Ecto neural progenitor cell (in vitro differentiated cells): ENCODE measurements around the gene SFTPA2.
"Not testable (repeated sequence)": the region's sequence is repeated elsewhere in the genome, so short reads cannot be mapped to it uniquely, and the experiment has no call there.

Source experiments
- DNase-seq: peaks from one replicate; pipeline ENCODE4 v3.0.0-alpha.2; 2018; ENCODE audit warnings: low spot score

Gene SFTPA2

DNA sequence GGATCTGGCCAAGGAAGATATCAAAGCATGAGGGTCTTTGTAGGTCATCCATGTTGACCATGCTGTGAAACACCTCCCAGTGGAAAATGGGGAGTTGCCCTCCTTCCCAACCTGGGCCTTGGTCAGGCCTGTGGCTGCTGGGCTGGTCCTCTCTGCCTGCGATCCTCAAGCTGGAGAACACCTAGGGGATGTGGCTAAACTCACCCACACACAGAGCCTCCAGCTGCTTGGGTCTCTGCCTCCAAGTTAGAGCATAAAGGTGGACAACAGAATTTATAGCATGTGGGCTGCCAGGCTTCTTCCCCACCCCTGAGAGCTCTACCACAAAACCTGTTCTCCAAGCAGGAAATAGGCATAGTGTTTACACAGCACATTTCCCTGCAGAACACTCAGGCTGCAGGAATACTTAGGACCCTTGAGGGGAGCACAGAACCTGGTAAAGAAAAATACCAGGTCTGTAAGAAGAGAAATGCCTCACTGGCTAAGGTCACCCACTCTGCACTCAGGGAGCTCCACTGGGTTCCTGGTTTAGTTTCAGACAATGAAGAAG lies at the start of gene SFTPA2:
Gene SFTPA2, minus strand, starts transcription at position 248 of the 550 bp plus-strand sequence. CDS start 924 bp downstream, outside the sequence.
- DNase-seq, result no peak

DNA sequence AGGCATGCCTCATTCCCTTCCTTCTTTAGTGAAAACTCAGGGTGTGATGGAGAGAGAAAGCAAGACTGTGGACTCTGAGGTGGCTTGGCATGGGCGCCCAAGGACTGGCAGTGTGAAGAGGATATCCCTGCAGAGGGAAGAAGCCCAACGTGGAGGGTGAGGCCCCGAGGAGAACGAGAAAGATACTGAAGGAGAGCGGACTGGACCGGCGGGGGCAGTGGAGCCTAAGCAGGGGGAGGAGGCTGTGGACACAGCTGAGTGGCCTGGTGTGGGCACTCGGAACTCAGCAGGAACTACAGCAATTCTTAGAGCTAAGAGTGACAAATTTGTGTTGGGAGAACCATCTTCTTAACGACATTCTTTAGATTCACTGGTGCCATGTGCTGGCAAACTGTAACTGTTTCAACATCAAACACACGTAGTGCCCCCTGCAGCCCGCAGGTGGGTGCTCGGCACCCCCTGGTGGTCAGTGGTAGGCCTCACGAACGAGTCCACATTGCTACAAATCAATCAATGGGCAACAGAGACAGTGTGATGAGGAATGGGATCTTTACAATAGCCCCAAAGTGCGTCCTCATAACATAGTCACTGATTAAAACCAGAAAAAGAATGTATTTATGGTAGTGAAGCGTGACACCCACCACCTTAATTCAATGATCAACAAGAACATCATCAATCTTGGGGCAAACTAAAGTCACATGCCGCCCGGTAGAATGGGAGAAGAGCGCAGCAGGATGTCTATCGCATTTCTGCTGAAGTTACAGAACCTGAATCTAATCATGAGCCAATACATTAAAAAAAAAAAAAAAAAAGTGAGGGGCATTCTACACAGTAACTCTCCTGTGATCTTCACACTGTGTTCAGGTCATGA lies 48.5 kb upstream of the SFTPA2 start:
- peak; percentile 66 for DNase-seq

DNA sequence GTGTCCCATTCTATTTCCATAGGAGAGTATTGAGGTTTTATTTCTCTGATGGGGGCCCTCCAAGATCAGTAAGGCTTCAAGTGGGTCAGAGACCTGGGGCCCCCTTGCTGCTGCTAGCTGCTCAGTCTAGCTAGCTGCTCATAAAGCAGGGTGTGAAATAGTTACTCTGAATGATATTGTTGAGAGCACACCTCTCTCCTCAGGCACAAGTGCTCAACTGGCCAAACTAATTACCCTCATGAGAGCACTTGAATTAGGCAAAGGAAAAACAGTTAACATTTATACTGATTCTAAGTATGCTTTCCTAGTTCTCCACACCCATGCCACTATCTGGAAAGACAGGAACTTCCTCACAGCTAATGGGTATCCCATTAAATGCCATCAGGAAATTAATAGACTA lies 45.1 kb upstream of the SFTPA2 start:
- no peak for DNase-seq

DNA sequence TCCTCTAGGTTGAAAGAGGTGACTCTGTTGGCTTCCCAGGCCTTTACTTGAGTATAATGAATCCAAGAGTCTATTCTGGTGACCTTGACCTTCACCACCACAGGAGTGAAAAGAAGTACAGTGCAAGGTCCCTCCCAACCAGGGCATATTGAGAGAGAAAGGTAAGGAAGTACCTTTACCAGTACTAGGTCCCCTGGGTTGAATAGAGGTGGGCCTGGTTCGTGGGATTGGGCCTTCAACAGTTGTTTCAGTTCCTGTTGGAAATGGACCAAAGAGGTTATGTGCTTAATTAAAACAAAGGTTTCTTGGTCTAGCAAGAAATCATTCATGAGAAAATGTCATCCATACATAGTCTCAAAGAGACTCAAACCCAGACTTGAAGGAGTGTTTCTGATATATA lies 44.1 kb upstream of the SFTPA2 start:
- no peak for DNase-seq

DNA sequence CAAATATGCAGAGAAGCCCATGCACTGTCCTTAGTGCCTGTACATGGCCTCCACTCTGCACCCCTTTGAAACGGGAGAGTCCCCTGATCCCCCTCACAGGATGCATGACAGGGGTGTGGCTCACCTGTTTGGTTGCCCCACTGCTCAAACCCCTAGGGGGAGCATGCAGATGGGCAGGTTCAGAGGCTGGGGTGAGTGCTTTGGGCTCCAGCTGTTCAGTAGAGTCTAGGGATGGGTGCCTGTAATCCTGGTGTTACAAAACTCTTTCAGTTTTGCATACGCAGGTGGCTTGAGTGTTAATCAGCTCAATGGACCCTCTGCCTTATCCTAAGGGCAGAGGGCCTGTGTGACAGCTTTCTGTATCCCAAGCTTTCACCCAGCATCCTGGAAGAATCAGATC lies 42.7 kb upstream of the SFTPA2 start:
- DNase-seq, result no peak

DNA sequence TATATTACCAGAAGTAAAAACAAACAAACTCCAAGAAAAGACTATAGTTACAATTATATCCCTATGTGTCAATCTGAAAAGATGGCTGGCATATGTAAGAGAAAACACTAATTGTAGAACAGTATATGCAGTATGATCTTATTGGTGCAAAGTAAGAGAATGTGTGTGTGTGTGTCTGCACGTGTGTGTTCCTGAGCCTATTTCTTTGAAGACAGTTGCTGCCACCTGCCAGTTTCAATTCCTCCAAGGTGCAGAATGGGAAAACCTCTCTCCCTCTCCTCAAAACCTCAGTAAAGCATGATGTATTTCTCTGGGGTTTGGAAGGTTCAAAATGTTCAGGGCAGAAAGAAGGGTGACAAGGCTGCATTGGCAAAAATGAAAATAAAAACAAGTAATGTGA lies 41.7 kb upstream of the SFTPA2 start:
- DNase-seq, result no peak

DNA sequence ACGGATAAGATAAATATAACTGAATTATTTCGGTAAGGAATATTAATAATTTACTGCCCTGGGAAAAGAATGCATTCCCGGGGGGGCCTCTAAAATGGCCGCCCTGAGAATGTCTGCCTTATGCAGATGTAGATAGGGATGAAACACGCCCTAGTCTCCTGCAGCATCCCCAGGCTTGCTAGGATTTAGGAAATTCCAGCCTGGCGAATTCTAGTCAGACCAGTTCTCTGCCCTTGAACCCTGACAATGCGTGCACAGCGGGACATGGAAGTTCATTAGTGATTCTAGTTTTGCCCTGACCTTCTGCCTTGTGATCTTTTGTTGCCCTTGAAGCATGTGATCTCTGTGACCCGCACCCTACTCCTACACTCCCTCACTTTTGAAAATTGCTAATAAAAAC lies 39.4 kb upstream of the SFTPA2 start:
- not testable (repeated sequence) for DNase-seq

DNA sequence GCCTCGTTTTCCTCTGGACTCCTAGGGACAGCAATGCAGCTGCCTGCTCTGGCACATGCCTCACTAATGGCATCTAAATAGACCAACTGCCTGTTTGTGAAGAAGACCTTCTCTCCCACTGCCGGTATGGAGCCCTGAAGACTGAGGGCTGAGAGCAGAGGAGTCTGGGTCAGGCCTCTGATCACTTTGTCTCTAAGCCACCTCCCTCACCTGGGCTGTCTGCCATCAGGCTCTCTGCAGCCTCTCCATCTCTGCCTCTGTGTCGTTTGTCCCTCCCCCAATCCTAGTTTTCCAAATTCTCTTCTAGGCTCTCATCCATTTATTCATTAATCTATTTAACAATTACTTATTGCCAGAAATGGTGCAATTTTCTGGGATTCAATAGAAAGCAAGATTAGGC lies 35.3 kb upstream of the SFTPA2 start:
- no peak for DNase-seq

DNA sequence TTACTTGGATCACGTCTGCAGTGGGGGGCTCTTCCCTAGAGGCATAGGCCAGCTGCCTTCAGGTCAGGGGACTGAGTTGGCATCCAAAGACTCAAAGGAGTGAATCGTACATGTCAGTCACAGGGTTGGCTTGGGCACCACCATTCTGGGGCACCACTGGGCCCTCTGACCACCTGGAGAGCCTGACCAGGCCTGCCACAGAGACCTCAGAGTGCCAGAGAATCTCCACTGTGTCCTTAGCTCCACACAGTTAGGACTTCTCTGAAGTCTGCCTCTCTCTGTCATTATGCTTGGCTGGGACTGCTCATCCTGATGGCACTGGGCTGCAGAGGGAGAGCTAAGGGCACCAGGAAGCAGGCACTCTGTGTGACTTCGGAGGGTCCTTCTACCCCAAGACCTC lies 34.4 kb upstream of the SFTPA2 start:
- not testable (repeated sequence) for DNase-seq

DNA sequence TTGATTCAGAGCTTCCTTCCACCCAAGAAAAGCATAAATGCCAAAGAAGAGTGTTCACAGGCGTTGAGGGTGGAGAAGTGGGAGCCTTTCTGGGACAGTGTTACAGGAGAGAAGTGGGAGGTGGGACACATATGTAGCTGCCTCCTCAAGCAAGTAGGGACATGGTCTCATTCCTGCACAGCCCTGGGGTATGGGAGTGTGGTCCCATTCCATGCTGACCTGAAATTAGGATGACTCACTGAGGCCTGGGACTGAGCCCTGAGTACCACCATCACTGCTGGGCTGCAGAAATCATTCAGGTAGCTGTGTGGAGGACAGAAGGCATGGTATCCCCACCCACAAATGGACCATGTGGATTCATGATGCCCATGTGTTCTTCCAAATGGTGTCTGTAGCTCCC lies 33.2 kb upstream of the SFTPA2 start:
- DNase-seq, result no peak

DNA sequence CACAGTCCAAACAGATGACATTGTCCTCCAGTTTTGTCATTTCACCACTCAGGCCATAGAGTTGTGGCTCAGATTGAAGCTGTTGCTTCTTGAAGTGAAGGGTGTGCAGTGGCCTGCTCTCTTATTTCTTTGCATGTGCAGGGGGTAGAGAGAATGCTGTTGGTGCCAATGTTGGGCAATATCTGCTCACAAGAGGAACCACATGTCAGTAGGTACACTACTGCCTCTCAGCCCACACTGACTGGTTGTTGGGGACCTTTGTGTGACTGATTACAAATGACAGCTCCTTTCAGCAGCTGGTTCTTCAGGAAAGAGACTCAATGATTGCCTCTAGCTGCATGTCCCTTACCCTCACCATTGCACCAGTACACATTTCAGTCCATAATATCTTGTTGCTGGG lies 28.6 kb upstream of the SFTPA2 start:
- DNase-seq, result no peak

DNA sequence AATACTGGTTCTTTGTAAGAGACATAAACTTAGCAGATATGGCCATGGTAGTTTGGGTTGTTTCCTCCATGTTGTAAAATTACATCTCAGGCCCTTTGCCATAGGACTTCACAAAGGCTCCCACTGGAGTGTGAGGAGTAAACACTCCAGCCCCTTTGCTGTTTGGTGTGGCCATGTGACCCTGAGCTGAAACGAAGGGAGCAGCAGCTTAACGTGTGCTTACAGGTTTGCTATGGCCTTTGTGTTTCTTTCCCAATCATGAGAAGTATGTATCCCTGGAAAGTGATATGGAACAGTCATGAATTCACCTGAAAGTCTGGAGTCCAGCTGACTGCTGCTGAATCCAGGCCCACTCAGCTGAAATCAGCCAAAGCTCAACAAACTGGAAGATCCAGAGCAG lies 26.7 kb upstream of the SFTPA2 start:
- DNase-seq, result no peak

DNA sequence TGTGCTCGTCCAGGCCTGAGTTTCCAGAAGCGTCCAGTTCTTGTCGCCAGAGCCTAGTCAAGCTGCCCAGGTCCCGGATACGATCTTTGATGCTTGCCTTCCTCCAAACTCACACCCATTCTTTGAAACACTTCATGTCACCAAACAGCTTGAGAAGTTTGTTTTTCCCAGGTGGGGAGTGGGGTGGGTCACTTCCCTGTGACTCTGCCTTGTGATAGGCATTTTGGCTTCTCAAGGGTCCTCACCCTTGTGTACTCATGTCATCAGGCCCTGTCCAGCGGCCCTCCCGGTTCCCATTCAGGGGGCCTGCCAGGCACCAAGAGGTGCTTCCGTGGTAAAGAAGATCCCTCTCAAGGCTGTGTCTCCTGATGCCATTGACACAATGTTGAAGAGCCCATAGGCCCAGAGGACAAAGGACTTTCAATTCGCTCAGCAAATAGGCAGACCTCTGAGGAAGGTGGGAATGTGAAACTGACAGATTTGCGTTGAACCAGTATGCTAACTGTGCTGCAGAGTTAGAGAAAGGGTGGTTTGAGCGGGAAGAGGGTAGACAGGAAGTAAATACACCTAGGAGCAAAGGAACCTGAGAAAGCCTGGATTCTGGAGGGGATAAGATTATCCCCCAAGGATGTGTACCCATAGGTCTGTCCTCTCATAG lies 25.8 kb upstream of the SFTPA2 start:
- no peak for DNase-seq

DNA sequence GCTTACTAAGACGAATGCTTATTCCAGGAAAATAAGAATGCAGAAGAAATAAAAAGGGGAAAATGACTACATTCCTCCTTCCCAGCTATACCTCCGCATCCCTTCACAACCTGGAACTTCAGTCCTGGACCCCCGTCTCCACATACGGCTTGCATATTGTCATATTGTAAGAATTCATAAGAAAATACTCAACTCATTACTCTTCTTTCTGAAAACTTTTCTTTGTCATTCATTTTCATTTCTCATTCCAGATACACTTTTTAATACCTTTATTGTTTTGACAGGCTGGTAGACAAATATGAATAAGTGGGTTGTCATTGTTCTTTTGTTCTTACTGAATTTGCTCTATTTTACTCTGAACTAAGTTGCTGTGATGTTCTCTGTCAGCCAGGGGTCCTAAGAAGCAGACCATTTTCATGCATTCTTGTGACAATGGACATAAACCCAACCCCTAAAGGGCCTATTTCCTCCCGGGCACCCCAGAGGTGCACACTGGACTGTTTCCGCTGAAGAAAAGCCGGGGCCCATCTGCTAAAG lies 23.3 kb upstream of the SFTPA2 start:
- DNase-seq, result no peak

DNA sequence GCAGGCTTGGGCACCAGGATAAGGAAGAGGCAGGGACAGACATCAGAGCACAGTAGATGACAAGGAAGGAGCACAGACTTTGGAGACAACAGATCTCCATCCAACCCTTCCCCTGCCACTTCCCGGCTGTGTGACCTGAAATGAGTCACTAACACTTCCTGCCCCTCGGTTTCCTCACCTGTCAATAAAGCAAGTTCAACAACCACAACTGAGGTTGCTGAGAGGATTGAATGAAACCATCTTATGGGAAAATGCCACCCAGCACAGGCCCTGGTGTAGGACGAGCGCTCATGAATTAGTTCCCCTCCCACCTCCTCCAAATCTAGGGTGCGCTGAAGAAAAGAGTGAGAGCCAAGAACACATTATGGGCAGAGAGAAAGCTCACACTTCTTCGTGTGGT lies 22.7 kb upstream of the SFTPA2 start:
- not testable (repeated sequence) for DNase-seq

DNA sequence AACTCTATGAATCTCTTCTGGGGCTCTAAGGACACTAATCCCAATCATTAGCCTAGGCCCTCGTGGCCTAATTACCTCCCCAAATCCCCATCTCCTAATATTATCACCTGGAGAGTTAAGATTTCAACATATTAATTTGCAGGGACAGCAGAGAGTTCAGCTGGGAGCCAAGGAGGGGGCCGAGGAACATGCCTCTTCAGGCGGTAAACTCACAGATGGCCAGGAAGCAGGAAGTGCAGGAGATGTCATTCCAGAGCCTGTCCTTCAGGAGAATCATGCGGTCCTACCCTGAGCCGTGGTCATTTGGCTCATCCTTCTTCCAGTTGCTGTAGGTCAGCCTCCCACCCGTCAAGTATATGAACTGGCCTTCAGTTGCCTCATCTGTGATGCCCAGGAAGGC lies 21.9 kb upstream of the SFTPA2 start:
- no peak for DNase-seq

DNA sequence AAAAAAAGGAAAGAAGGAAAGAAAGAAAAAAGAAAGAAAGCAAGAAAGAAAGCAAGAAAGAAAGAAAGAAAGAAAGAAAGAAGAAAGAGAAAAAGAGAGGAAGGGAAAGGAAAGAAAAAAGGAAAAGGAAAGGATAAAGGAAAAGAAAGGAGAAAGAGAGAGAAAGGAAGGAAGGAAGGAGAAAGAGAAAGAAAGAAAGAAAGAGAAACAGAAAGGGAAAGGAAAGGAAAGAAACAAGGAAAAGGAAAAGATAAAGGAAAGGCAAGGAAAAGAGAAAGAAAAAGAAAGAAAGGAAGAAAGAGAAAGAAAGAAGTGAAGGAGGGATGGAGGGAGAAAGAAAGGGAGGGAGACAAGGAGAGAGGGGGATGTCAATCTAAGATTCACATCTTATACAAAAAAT lies 20.8 kb upstream of the SFTPA2 start:
- DNase-seq, result no peak

DNA sequence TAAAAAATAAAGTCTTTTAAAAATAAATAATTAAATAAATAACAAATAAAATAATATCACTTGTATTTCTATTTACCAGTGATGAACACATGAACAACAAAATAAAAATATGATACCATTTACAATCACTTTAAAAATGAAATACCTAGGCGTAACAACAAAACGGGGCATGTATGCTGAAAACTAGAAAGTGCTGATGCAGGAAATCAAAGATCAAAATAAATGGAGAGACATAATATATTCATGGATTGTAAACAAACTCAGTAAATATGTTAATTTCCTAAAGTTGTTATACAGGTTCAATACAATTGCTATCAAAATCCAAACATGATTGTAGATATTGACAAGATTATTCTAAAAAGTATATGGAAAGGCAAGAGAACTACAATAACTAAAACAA lies 19.2 kb upstream of the SFTPA2 start:
- DNase-seq, result no peak

DNA sequence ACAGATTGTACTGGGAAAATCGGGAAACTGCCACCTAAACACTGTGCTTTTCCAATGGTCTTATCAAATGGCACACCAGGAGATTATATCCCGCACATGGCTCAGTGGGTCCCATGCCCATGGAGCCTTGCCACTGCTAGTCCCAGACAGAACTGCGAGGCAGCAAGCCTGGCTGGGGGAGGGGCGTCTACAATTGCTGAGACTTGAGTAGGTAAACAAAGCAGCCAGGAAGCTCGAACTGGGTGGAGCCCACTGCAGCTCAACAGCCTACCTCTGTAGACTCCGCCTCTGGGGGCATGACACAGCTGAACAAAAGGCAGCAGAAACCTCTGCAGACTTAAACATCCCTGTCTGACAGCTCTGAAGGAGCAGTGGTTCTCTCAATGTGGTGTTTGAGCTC lies 10.4 kb upstream of the SFTPA2 start:
- not testable (repeated sequence) for DNase-seq

DNA sequence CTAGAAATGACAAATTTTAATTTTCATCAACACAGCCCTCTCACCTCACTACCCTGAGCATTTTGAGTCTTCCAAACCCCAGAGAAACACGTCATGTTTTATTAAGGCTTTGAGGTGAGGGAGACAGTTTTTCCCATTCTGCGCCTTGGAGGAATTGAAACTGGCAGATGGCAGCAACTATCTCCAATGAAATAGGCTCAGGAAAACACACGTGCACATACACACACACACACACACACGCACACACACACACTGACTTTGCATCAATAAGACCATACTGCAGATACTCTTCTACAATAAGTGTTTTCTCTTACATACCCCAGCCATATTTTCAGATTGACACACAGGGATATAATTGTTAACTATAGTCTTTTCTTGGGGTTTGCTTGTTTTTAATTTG lies 3.2 kb upstream of the SFTPA2 start:
- no peak for DNase-seq

DNA sequence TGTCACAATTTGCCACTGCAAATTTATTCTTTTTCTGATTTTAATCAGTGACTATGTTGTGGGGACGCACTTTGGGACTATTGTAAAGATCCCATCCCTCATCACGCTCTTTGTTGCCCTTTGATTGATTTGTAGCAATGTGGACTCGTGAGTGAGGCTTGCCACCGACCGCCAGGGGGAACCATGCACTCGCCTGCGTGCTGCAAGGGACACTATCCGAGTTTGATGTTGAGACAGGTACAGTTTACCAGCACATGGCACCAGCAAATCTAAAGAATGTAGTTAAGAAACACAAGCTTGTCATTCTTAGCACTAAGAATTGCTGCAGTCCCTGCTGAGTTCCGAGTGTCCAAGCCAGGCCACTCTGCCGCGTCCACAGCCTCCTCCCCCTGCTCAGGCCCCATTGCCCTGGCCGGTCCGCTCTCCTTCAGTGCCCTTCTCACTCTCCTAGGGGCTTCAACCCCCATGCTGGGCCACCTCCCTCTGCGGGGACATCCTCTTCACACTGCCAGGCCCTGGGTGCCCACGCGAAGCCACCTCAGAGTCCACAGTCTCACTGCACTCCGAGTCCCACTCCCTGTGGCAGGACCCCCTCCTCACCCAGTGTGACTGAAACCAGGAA lies 2.0 kb upstream of the SFTPA2 start:
- DNase-seq, result peak; percentile 80

DNA sequence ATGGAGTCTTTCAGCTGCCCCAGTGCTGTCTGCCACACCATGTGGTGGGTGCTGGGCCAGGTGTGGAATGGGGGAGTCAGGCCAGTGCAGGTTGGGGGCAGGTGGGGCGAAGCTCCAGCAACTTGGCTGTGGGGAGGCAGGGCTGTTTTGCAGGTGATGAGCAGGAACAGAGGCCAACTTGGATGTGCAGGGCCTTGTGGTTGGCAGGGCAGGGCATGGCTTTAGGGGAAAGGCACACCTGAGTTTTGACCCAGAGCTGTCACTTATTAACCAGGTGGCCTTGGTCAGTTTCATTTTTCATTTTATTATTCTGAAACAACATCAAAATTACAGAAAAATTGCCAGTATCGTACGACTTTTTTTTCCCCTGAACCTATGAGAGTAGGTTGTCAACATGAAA lies 1.1 kb upstream of the SFTPA2 start:
- no peak for DNase-seq

DNA sequence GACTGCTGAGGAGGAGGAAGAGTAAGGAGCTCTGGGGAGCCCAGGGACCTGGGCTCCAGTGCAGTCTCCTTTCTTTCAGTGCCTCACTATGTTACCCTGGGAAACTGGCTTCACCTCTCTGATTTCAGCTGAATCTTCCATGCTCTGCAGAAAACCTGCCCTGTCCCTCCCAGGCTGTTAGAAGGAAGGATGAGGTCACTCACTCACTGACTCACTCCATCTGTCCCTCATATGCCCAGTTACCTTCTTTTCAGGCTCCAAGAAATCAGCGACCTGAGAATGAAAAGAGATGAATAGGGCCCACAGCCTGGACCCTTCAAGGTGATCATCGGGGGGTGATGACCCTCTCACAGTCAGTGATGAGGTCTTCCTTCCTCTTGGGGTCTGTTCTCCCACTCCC lies 481 bp downstream of the SFTPA2 start:
- DNase-seq, result no peak
